HepG2 (cell line): Measurements from ENCODE around the gene PLK3.

ENCODE experiments used
- CEBPB ChIP-seq: IDR thresholded peaks from 2 replicates; pipeline ENCODE4 v1.6.1; 2011; ENCODE audit warnings: low read depth, low read length, improper control_type of control experiment, borderline replicate concordance
- EZH2 ChIP-seq: conservative IDR thresholded peaks from 2 replicates; pipeline ENCODE4 v1.6.1; 2012; ENCODE audit warnings: mild to moderate bottlenecking, low read depth, low read length, moderate library complexity
- SP2 ChIP-seq: sonication (generic); formaldehyde crosslinking; IDR thresholded peaks from 2 replicates; pipeline ENCODE4 v1.5.1; 2020; ENCODE audit warnings: mild to moderate bottlenecking, missing genetic modification reagents
- ZFP37 ChIP-seq: sonication (generic); formaldehyde crosslinking; IDR thresholded peaks from 2 replicates; pipeline ENCODE4 v1.4.0; 2020; ENCODE audit warnings: missing genetic modification reagents, borderline replicate concordance

DNA sequence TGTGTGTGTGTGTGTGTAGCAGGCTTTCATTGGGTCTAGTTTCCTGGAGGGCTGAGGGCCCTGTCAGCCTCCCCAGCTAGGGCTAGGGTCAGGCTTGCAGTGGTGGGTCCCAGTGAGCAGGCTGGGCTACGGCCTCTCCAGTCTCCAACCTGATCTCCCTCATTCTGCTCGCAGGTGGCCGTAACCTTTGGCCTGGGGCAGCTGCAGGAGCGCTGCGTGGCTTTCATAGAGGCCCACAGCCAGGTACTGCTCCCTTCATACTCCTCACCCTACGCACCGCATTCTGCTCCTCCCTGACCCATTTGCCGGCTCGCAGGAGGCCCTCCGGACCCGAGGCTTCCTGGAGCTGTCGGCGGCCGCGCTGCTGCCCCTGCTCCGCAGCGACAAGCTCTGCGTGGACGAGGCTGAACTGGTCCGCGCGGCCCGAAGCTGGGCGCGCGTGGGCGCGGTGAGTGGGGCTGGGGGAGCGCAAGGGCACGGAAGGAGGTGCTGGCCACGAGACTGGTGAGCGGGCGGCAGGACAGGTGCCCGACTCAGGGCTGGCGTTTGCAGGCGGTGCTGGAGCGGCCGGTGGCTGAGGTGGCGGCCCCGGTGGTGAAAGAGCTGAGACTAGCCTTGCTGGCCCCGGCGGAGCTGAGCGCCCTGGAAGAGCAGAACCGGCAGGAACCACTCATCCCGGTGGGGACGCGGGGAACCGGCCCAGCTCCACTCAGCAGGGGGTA lies 12.8 kb downstream of the PLK3 start:
- TF ChIP-seq ZFP37 (CRISPR knock-in tag) (no peak), CEBPB (no peak), EZH2 (no peak), SP2 (CRISPR knock-in tag) (no peak)
